ENCODE results near the gene PRUNE2. TPM values are rescaled to one million over a fixed set of nuclear protein-coding genes. Genes with fewer than 3 reads are reported as not detected.

Gene PRUNE2
- total RNA-seq, 6 donors from 2014 or later: 5.6 to 20.4 (median 8.8) TPM

- Histone ChIP-seq H3K36me3 (no peaks in the 10 kb centered on the region), H3K27me3 (no peaks in the 10 kb centered on the region), H3K4me1 (no peaks in the 10 kb centered on the region), H3K9me3 (no peaks in the 10 kb centered on the region), H3K27ac (no peak overlapping the region), H3K4me3 (no peak overlapping the region)
- no peak for DNase-seq
- ATAC-seq (ENCODE audit: low FRiP score in 2 of 2): no peak
- no peak for TF ChIP-seq EP300 (IDR thresholded peaks at IDR 0.05)
- TF ChIP-seq, protein P1, sequence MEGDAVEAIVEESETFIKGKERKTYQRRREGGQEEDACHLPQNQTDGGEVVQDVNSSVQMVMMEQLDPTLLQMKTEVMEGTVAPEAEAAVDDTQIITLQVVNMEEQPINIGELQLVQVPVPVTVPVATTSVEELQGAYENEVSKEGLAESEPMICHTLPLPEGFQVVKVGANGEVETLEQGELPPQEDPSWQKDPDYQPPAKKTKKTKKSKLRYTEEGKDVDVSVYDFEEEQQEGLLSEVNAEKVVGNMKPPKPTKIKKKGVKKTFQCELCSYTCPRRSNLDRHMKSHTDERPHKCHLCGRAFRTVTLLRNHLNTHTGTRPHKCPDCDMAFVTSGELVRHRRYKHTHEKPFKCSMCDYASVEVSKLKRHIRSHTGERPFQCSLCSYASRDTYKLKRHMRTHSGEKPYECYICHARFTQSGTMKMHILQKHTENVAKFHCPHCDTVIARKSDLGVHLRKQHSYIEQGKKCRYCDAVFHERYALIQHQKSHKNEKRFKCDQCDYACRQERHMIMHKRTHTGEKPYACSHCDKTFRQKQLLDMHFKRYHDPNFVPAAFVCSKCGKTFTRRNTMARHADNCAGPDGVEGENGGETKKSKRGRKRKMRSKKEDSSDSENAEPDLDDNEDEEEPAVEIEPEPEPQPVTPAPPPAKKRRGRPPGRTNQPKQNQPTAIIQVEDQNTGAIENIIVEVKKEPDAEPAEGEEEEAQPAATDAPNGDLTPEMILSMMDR (IDR thresholded peaks at IDR 0.05): no peak
- no peak for TF ChIP-seq POLR2AphosphoS5 (IDR thresholded peaks at IDR 0.05)
- TF ChIP-seq POLR2A (IDR thresholded peaks at IDR 0.05): no peak
- 85 to 88% methylated on average over 5 of the region's 5 CpGs for WGBS, 2 donors
These were observed 14.6 kb downstream of the PRUNE2 start for GRCh38 chr9:76891279-76891678.

GRCh38 chr9:76887951-76888350 is 18.0 kb downstream of the PRUNE2 start:
- H3K36me3 ChIP-seq: no peaks in the 10 kb centered on the region
- no peak for DNase-seq
- no peak overlapping the region for H3K4me3 ChIP-seq
- no peaks in the 10 kb centered on the region for H3K27me3 ChIP-seq
- no peaks in the 10 kb centered on the region for H3K4me1 ChIP-seq
- TF ChIP-seq, protein P1 (IDR thresholded peaks at IDR 0.05): no peak
- TF ChIP-seq POLR2A (IDR thresholded peaks at IDR 0.05): no peak
- no peak for TF ChIP-seq EP300 (IDR thresholded peaks at IDR 0.05)
- no peak for TF ChIP-seq POLR2AphosphoS5 (IDR thresholded peaks at IDR 0.05)
- H3K9me3 ChIP-seq: no peaks in the 10 kb centered on the region
- 90 to 93% methylated on average over 7 of the region's 7 CpGs for WGBS, 2 donors
- H3K27ac ChIP-seq: no peak overlapping the region
- ATAC-seq (ENCODE audit: low FRiP score in 2 of 2): no peak

DNA sequence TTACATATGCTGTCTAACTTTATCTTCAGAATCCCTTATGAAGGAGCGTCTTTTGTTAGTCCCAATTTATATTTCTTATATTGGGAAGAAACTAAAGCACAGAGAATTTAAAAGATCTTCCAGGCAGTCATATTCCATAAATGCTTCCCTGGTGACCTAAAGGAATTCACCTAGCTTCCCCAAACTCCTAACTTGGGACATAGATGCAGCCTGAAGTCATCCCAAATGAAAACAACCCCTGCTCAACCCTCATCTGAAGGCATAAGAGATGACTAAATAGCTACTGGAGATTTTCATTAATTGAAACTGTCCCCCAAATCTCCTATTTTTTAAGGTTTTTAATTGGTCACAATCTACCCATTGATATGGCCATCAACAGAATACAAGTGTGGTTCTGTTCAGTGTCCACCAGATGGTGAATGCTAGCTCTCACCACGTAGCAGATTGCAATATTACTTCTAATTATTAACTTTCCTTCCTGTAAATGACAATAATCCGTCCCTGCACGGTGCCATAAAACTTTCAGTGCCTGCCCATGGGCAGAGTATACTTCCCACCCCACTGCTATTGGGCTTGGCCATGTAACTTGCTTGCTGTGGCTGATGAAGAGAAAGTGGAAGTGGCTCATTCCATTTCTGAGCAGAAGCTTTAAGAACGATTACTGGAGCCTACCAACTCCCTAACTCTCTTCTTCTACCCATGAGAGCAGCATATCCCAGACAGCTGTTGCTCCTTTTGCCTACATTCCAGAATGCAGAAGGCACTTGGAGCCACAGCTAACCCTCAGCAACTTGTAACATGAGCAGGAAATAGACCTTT is 18.7 kb downstream of the PRUNE2 start:
- Histone ChIP-seq H3K27ac (no peak overlapping the region), H3K36me3 (no peaks in the 10 kb centered on the region), H3K4me1 (no peaks in the 10 kb centered on the region), H3K27me3 (no peaks in the 10 kb centered on the region), H3K9me3 (no peaks in the 10 kb centered on the region), H3K4me3 (no peak overlapping the region)
- WGBS, 2 donors: 67 to 80% methylated on average over 5 of the region's 5 CpGs
- TF ChIP-seq POLR2A (IDR thresholded peaks at IDR 0.05) (no peak), POLR2AphosphoS5 (IDR thresholded peaks at IDR 0.05) (no peak)
- TF ChIP-seq, protein P1 (IDR thresholded peaks at IDR 0.05): no peak
- DNase-seq: no peak
- no peak for ATAC-seq (ENCODE audit: low FRiP score in 2 of 2)

DNA sequence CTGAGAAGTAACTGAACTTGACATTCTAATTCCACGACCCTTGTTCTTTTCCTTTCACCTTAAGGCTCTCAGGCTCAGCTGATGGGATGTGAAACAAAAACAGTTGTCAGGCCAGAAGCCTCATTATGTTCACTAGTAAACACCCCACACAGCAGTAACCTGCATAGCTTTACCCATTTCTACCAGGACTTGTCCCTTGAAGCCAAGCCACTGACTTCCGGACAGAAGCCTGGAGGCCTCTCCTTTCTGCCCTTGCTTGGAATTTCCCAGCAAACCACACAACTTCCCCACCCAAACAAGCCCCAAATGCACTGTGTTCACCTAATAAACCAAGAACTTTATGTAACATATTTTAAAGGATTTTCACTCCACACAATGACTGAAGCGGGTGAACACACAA is 19.6 kb downstream of the PRUNE2 start:
- Histone ChIP-seq H3K27ac (no peak overlapping the region), H3K4me1 (no peaks in the 10 kb centered on the region), H3K9me3 (no peaks in the 10 kb centered on the region), H3K4me3 (no peak overlapping the region), H3K27me3 (no peaks in the 10 kb centered on the region), H3K36me3 (no peaks in the 10 kb centered on the region)
- ATAC-seq (ENCODE audit: low FRiP score in 2 of 2) (no peak), DNase-seq (no peak)
- WGBS, 2 donors: 83 to 88% methylated on average over 3 of the region's 3 CpGs
- TF ChIP-seq POLR2A (IDR thresholded peaks at IDR 0.05) (no peak), EP300 (IDR thresholded peaks at IDR 0.05) (no peak), POLR2AphosphoS5 (IDR thresholded peaks at IDR 0.05) (no peak)
- TF ChIP-seq, protein P1 (IDR thresholded peaks at IDR 0.05): no peak

- 83 to 90% methylated on average over 1 of the region's 1 CpG for WGBS, 2 donors
- no peaks in the 10 kb centered on the region for H3K9me3 ChIP-seq
- ATAC-seq (ENCODE audit: low FRiP score in 2 of 2) (no peak), DNase-seq (no peak)
- no peaks in the 10 kb centered on the region for H3K36me3 ChIP-seq
- no peak overlapping the region for H3K27ac ChIP-seq
- H3K27me3 ChIP-seq: no peaks in the 10 kb centered on the region
- TF ChIP-seq POLR2A (IDR thresholded peaks at IDR 0.05) (no peak), EP300 (IDR thresholded peaks at IDR 0.05) (no peak), POLR2AphosphoS5 (IDR thresholded peaks at IDR 0.05) (no peak)
- TF ChIP-seq, protein P1 (IDR thresholded peaks at IDR 0.05): no peak
- H3K4me1 ChIP-seq: no peaks in the 10 kb centered on the region
- no peak overlapping the region for H3K4me3 ChIP-seq
These were observed 21.1 kb downstream of the PRUNE2 start for GRCh38 chr9:76884823-76885222.

All from upper lobe of left lung (tissue), 6 donors.